Right atrium auricular region (tissue), 2 donors: ENCODE results near the gene TTLL5. TPM values are rescaled to one million over a fixed set of nuclear protein-coding genes. Genes with fewer than 3 reads are reported as not detected.

ENCODE experiments used
- DNase-seq: peaks from one replicate; pipeline ENCODE4 v3.0.0-alpha.2; 2019; ENCODE audit warnings: low spot score
- H3K27ac ChIP-seq, 2 donors: fragments of 200-600 bp; sonication (generic); 1 replicate in 1 of 2; 2 replicates in 1 of 2; pipeline ENCODE4 v1.5.1; 2016 to 2019
- H3K27me3 ChIP-seq, 2 donors: fragments of 200-600 bp; sonication (generic); one replicate each; pipeline versions ENCODE4 v1.5.1 to v1.6.0; 2017 to 2019
- H3K36me3 ChIP-seq: fragments of 200-600 bp; sonication (generic); one replicate; pipeline ENCODE4 v1.5.1; 2016
- H3K4me1 ChIP-seq, 2 donors: fragments of 200-600 bp; sonication (generic); one replicate each; pipeline versions ENCODE4 v1.5.1 to v1.6.0; 2017 to 2019
- H3K4me3 ChIP-seq, 2 donors: fragments of 200-600 bp; sonication (generic); 1 replicate in 1 of 2; 2 replicates in 1 of 2; pipeline ENCODE4 v1.5.1; 2017 to 2019; ENCODE audit warnings: mild to moderate bottlenecking in 1 of 2, moderate library complexity in 1 of 2
- H3K9me3 ChIP-seq, 2 donors: fragments of 200-600 bp; sonication (generic); one replicate each; pipeline ENCODE4 v1.5.1; 2019
- total RNA-seq, 2 donors: library from RNA; depleted of rRNA; stranded (reverse); fragments of >200 nt; gene quantifications; one replicate each; pipeline ENCODE4 v1.1.0, GENCODE V29; 2016
- TF ChIP-seq, protein P1 (sequence below), 2 donors: fragments of 200-600 bp; sonication (generic); IDR thresholded peaks; one replicate each; pipeline ENCODE4 v1.5.1; 2019; ENCODE audit warnings: antibody characterized with exemption in 2 of 2

TTLL5 gene
- total RNA-seq, 2 donors from 2014 or later, result 15.3 to 22.6 TPM

DNA sequence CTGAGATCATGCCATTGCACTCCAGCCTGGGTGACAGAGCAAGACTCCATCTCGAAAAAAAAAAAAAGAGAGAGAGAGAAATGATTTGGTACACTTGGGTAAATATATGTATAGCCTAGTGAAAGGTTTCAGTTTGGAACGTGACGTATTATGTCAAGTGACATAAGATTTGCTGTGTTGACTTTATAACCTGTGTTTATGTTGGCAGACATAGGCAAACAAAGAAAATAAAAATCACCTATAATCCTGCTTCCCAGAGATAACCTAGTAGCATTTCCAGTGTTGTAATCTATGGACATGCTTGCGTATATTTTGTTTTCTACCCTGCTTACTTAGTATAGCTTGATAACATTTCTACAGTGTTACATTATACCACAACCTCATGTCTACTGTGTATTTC, 17.1 kb upstream of the TTLL5 start:
- DNase-seq, result no peak
- Histone ChIP-seq H3K9me3 (no peaks in the 10 kb centered on the region), H3K4me3 (no peak overlapping the region), H3K27ac (no peak overlapping the region), H3K27me3 (no peaks in the 10 kb centered on the region), H3K4me1 (peaks cover 0 to 15% of the 10 kb centered on the region in 2 donors), H3K36me3 (no peaks in the 10 kb centered on the region)
- TF ChIP-seq, protein P1, sequence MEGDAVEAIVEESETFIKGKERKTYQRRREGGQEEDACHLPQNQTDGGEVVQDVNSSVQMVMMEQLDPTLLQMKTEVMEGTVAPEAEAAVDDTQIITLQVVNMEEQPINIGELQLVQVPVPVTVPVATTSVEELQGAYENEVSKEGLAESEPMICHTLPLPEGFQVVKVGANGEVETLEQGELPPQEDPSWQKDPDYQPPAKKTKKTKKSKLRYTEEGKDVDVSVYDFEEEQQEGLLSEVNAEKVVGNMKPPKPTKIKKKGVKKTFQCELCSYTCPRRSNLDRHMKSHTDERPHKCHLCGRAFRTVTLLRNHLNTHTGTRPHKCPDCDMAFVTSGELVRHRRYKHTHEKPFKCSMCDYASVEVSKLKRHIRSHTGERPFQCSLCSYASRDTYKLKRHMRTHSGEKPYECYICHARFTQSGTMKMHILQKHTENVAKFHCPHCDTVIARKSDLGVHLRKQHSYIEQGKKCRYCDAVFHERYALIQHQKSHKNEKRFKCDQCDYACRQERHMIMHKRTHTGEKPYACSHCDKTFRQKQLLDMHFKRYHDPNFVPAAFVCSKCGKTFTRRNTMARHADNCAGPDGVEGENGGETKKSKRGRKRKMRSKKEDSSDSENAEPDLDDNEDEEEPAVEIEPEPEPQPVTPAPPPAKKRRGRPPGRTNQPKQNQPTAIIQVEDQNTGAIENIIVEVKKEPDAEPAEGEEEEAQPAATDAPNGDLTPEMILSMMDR (IDR thresholded peaks at IDR 0.05), result no peak

DNA sequence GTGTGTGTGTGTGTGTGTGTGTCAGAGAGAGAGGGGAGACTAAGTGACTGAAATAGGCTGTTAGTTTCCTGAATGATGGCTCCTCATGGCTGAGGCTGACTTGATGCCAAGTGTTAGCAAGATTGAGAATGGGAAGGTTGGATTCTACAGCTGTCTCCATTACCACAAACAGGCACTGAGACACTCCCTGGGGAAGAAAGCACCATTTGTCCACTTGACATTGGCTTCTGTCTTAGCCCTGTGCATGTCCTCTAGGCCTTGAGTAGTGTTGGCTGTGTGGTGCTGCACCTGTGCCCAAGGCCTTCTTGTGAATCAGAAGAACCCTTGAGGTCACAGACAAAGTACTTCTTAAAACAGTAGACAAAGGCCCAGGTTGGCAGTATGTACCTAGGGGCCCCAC, 16.0 kb upstream of the TTLL5 start:
- peaks cover 0 to 15% of the 10 kb centered on the region in 2 donors for H3K4me1 ChIP-seq
- no peaks in the 10 kb centered on the region for H3K27me3 ChIP-seq
- H3K9me3 ChIP-seq, result no peaks in the 10 kb centered on the region
- DNase-seq, result no peak
- no peak overlapping the region for H3K27ac ChIP-seq
- no peak overlapping the region for H3K4me3 ChIP-seq
- peaks cover 3% of the 10 kb centered on the region for H3K36me3 ChIP-seq
- TF ChIP-seq, protein P1 (IDR thresholded peaks at IDR 0.05), result no peak

DNA sequence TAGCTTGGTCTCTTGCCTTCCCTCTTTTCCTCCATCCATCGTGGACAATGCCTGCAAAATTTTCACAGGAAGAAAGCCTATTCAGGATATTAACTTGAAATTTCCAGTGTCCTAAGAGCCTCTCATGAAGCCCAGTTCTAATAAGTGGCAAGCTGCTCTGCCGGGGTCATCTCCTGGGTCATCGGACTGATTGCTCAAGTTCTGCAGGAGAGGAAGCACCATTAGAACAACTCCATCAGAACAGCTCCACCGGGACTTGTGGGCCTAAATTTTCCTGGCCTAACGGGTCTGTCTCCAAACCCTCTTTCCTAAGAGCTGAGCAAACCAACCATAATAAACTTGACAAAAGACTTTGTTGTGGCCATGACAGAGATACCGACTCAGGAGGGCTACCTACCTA, 14.3 kb upstream of the TTLL5 start:
- Histone ChIP-seq H3K27me3 (no peaks in the 10 kb centered on the region), H3K9me3 (no peaks in the 10 kb centered on the region), H3K27ac (no peak overlapping the region), H3K4me1 (peaks cover 0 to 15% of the 10 kb centered on the region in 2 donors), H3K36me3 (peaks cover 20% of the 10 kb centered on the region), H3K4me3 (no peak overlapping the region)
- TF ChIP-seq, protein P1 (IDR thresholded peaks at IDR 0.05), result no peak
- no peak for DNase-seq

DNA sequence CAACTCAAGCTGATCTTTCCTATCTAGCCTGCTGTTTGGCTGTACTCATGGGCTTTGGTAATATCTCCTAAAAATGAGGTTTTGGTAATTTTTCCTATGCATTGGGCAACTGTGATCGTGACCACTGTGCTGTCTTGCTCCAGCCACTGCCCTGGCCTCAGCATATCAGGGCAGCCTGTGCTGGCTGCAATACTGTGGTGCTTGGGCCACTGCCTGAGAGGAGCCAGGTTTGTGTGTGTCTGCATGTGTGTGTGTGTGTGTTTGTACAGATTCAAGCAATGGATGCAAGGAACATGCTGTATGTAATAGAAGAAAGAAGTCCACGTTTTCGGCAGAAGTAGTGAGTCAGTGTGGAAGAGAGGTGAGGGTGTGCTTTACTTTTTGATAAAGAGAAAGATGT, 13.4 kb upstream of the TTLL5 start:
- no peak for DNase-seq
- TF ChIP-seq, protein P1 (IDR thresholded peaks at IDR 0.05), result no peak
- Histone ChIP-seq H3K27me3 (no peaks in the 10 kb centered on the region), H3K27ac (peak overlapping the region; percentile 54 to 70), H3K4me3 (no peak overlapping the region), H3K36me3 (peaks cover 27% of the 10 kb centered on the region), H3K4me1 (peaks cover 0 to 15% of the 10 kb centered on the region in 2 donors), H3K9me3 (no peaks in the 10 kb centered on the region)

DNA sequence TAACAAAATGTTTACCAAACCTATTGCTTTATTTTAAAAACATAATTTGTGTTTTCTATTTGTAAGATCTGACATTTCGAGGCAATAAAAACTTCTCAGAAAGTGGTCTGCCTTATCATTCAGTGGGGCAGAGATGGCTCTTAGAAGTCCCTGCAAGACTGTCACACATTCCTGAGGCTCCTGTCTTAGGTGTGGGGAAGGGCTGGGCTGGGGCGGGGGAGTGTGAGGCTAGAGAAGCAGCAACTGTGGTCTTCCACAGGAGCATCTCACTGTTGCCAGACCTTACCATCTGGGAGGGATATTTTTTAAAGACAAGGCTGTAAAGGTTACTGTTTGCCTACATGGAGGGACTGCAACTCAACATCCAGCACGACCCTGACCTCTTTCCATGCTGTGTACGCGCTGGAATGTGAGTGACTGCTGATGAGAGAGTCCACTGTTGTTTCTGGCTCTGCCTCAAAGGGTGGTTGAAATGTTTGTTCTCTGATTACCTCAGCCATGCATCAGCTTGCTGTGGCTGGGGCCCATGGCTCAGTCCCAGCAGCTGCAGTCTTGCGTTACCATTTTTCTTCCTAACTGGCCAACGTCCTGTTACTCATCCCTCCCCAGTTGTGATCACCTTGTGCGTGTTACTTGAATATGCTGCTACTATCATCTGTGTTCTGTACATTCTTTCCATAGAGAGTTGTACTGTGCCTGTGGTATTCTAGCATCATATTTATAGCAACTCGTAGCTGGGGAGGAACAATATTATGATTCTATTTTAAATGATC, 12.8 kb upstream of the TTLL5 start:
- TF ChIP-seq, protein P1 (IDR thresholded peaks at IDR 0.05), result no peak
- peak overlapping the region; percentile 54 to 70 for H3K27ac ChIP-seq
- no peak overlapping the region for H3K4me3 ChIP-seq
- H3K27me3 ChIP-seq, result no peaks in the 10 kb centered on the region
- peaks cover 32% of the 10 kb centered on the region for H3K36me3 ChIP-seq
- no peaks in the 10 kb centered on the region for H3K9me3 ChIP-seq
- peak; percentile 71 for DNase-seq
- H3K4me1 ChIP-seq, result peaks cover 0 to 15% of the 10 kb centered on the region in 2 donors
